Stimulated activated CD8-positive, alpha-beta memory T cell treated with anti-CD3 and anti-CD28 coated beads, Interleukin-12 subunit alpha, Interleukin-12 subunit beta, amount 100 ng/mL, for 24 hours (primary cell): Measurements from ENCODE around the gene MYADM.

Experiments
- DNase-seq: peaks from one replicate; pipeline ENCODE4 v3.0.0-alpha.2; 2020; ENCODE audit errors: extremely low read depth

MYADM gene

GRCh38 chr19:53915000-53915399 lies 47.3 kb downstream of the MYADM start:
- no peak for DNase-seq

DNA sequence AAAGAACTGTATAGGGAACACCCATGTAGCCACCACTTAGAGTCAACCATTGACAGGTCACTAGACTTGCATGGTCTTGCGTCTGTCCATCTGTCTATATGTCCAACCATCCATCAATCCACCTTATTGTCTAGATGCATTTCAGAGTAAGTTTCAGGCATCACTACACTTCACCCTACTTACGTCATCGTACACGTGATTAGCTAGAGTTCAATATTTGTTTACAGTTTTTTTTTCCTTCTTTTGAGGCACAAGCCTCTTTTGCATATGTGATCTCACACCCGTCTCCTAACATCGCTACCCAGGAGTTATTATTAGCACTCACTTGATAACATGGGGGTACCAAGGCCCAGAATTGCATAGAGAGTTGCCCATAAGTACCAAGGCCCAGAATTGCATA lies 48.3 kb downstream of the MYADM start:
- no peak for DNase-seq

- DNase-seq = no peak
Observed at GRCh38 chr19:53917356-53917755, 49.7 kb downstream of the MYADM start.
